HG03460 (cell line): ENCODE results near the gene PCDHB5.
"Not testable (repeated sequence)": the region's sequence is repeated elsewhere in the genome, so short reads cannot be mapped to it uniquely, and the experiment has no call there.

ENCODE experiments used
- ATAC-seq: cut with Tn5 transposase; IDR thresholded peaks from one replicate; pipeline ENCODE4 v1.9.1; 2021; ENCODE audit not compliant: unreplicated experiment

PCDHB5 gene

GRCh38 chr5:141135030-141135717, at the start of gene PCDHB5:
Gene PCDHB5, plus strand, starts transcription at chr5:141135206. Its CDS starts 229 bp downstream, at chr5:141135435.
- ATAC-seq = no peak

DNA sequence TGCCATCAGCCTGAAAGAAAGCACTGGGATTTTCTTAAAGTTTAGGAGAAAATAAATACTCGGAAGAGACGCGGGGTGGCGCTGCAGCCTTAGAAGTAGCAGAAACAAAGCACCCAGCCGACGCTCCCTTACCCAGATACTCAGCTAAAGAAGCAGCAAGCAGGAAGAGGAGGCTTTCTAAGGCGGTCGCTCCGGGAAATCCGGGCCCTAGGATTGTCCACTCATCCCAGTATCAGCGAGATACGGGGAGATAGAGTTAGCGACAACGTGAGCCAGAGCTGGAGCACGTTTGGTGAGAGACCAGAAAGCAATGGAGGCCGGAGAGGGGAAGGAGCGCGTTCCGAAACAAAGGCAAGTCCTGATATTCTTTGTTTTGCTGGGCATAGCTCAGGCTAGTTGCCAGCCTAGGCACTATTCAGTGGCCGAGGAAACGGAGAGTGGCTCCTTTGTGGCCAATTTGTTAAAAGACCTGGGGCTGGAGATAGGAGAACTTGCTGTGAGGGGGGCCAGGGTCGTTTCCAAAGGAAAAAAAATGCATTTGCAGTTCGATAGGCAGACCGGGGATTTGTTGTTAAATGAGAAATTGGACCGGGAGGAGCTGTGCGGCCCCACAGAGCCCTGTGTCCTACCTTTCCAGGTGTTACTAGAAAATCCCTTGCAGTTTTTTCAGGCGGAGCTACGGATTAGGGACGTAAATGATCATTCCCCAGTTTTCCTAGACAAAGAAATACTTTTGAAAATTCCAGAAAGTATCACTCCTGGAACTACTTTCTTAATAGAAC, 40.3 kb upstream of the PCDHB5 start, which contains the start of gene PCDHB2:
TSS of gene PCDHB2 (plus strand) at position 135 of the 782 bp plus-strand sequence. CDS start at position 311, 176 bp downstream.
- no peak for ATAC-seq

DNA sequence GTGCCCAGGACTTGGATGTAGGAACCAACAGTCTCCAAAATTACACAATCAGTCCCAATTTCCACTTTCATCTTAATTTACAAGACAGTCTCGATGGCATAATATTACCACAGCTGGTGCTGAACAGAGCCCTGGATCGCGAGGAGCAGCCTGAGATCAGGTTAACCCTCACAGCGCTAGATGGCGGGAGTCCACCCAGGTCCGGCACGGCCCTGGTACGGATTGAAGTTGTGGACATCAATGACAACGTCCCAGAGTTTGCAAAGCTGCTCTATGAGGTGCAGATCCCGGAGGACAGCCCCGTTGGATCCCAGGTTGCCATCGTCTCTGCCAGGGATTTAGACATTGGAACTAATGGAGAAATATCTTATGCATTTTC, 39.8 kb upstream of the PCDHB5 start:
- ATAC-seq = no peak

DNA sequence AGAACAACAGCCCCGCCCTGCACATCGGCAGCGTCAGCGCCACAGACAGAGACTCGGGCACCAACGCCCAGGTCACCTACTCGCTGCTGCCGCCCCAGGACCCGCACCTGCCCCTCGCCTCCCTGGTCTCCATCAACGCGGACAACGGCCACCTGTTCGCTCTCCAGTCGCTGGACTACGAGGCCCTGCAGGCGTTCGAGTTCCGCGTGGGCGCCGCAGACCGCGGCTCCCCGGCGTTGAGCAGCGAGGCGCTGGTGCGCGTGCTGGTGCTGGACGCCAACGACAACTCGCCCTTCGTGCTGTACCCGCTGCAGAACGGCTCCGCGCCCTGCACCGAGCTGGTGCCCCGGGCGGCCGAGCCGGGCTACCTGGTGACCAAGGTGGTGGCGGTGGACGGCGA, 38.8 kb upstream of the PCDHB5 start:
- not testable (repeated sequence) for ATAC-seq

DNA sequence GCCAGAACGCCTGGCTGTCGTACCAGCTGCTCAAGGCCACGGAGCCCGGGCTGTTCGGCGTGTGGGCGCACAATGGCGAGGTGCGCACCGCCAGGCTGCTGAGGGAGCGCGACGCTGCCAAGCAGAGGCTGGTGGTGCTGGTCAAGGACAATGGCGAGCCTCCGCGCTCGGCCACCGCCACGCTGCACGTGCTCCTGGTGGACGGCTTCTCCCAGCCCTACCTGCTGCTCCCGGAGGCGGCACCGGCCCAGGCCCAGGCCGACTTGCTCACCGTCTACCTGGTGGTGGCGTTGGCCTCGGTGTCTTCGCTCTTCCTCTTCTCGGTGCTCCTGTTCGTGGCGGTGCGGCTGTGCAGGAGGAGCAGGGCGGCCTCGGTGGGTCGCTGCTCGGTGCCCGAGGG, 38.4 kb upstream of the PCDHB5 start:
- ATAC-seq = not testable (repeated sequence)

GRCh38 chr5:141100243-141100805, 34.7 kb upstream of the PCDHB5 start, which contains the start of gene PCDHB3:
Gene PCDHB3, plus strand, starts transcription at chr5:141100473. Its CDS starts 177 bp downstream, at chr5:141100650.
- ATAC-seq = no peak

DNA sequence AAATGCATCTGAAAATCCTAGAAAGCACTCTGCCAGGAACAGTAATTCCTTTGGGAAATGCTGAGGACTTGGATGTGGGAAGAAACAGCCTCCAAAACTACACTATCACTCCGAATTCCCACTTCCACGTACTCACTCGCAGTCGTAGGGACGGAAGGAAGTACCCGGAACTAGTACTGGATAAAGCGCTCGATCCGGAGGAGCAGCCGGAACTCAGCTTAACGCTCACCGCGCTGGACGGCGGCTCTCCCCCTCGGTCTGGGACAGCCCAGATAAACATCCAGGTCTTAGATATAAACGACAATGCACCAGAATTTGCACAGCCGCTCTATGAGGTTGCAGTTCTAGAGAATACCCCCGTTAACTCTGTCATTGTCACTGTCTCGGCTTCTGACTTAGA, 33.9 kb upstream of the PCDHB5 start:
- no peak for ATAC-seq

DNA sequence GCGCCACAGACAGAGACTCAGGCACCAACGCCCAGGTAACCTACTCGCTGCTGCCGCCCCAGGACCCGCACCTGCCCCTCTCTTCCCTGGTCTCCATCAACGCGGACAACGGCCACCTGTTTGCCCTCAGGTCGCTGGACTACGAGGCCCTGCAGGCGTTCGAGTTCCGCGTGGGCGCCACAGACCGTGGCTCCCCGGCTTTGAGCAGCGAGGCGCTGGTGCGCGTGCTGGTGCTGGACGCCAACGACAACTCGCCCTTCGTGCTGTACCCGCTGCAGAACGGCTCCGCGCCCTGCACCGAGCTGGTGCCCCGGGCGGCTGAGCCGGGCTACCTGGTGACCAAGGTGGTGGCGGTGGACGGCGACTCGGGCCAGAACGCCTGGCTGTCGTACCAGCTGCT, 32.9 kb upstream of the PCDHB5 start:
- ATAC-seq = not testable (repeated sequence)

DNA sequence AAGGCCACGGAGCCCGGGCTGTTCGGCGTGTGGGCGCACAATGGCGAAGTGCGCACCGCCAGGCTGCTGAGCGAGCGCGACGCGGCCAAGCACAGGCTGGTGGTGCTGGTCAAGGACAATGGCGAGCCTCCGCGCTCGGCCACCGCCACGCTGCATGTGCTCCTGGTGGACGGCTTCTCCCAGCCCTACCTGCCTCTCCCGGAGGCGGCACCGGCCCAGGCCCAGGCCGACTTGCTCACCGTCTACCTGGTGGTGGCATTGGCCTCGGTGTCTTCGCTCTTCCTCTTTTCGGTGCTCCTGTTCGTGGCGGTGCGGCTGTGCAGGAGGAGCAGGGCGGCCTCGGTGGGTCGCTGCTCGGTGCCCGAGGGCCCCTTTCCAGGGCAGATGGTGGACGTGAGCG, 32.5 kb upstream of the PCDHB5 start:
- ATAC-seq = not testable (repeated sequence)

GRCh38 chr5:141105350-141105749, 29.7 kb upstream of the PCDHB5 start:
- no peak for ATAC-seq

- no peak for ATAC-seq
These were observed 15.8 kb upstream of the PCDHB5 start for GRCh38 chr5:141119250-141119649.

DNA sequence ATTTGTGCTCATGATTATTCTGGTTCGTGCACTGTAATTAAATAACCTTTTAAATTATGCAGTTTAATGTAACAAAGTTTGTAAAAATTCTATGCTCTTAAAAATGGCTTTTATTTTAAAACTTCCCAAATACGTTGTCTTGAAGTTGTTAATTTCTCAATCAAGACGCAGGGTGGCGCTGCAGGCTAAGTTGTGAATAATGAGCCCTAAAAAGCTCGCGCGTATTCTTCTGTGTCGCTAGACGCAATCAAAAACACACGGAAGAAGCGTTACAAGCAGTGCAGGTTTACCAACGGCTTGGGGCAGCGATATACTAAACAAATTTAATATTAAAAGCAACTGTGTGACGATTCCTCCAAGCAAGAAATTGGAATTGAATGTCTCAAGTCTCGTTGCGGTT, 13.4 kb upstream of the PCDHB5 start, which contains the start of gene PCDHB4:
TSS of gene PCDHB4 (plus strand) at position 256 of the 400 bp plus-strand sequence. CDS start 181 bp downstream, outside the sequence.
- ATAC-seq = no peak

DNA sequence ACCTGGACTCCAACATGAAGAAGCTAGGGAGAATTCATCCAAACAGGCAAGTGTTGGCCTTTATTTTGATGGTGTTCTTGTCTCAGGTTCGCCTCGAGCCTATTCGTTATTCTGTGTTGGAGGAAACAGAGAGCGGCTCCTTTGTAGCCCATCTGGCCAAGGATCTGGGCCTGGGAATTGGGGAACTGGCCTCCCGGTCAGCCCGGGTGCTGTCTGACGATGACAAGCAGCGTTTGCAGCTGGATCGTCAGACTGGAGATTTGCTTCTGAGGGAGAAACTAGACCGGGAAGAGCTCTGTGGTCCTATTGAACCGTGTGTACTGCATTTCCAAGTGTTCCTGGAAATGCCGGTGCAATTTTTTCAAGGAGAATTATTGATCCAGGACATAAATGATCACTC, 13.0 kb upstream of the PCDHB5 start:
- ATAC-seq = no peak

DNA sequence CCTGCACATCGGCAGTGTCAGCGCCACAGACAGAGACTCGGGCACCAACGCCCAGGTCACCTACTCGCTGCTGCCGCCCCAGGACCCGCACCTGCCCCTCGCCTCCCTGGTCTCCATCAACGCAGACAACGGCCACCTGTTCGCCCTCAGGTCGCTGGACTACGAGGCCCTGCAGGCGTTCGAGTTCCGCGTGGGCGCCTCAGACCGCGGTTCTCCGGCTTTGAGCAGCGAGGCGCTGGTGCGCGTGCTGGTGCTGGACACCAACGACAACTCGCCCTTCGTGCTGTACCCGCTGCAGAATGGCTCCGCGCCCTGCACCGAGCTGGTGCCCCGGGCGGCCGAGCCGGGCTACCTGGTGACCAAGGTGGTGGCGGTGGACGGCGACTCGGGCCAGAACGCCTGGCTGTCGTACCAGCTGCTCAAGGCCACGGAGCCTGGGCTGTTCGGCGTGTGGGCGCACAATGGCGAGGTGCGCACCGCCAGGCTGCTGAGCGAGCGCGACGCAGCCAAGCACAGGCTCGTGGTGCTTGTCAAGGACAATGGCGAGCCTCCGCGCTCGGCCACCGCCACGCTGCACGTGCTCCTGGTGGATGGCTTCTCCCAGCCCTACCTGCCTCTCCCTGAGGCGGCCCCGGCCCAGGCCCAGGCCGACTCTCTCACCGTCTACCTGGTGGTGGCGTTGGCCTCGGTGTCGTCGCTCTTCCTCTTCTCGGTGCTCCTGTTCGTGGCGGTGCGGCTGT, 11.4 kb upstream of the PCDHB5 start:
- not testable (repeated sequence) for ATAC-seq

DNA sequence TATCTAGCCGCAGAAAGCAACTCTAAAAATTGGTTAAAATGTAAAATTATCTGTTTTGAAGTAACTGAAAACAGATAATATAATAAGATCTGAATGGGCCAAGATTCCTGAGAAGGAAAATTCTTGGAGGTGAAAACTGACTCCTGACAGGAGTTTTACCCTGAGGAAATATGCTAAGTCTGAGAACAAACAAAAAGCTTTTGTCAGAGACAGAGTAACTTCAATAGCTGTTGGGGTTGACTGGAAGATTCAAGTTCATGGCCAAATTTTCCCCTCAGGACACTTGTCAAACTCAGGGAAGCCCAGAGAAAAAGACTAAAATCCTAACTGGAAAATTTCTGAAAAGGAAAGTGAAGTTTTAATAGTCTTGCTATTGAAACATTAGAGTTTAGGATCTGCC, 7.7 kb upstream of the PCDHB5 start:
- ATAC-seq = no peak

DNA sequence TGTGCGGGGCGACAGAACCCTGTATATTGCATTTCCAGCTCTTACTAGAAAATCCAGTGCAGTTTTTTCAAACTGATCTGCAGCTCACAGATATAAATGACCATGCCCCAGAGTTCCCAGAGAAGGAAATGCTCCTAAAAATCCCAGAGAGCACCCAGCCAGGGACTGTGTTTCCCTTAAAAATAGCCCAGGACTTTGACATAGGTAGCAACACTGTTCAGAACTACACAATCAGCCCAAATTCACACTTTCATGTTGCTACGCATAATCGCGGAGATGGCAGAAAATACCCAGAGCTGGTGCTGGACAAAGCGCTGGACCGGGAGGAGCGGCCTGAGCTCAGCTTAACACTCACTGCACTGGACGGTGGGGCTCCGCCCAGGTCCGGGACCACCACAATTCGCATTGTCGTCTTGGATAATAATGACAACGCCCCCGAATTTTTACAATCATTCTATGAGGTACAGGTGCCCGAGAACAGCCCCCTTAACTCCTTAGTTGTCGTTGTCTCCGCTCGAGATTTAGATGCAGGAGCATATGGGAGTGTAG, 786 bp downstream of the PCDHB5 start:
- ATAC-seq = no peak

DNA sequence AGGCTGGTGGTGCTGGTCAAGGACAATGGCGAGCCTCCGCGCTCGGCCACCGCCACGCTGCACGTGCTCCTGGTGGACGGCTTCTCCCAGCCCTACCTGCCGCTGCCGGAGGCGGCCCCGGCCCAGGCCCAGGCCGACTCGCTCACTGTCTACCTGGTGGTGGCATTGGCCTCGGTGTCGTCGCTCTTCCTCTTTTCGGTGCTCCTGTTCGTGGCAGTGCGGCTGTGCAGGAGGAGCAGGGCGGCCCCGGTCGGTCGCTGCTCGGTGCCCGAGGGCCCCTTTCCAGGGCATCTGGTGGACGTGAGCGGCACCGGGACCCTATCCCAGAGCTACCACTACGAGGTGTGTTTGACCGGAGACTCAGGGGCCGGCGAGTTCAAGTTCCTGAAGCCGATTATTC, 2.3 kb downstream of the PCDHB5 start:
- not testable (repeated sequence) for ATAC-seq

- ATAC-seq = no peak
These were observed 14.8 kb downstream of the PCDHB5 start, which contains the start of gene PCDHB6 for GRCh38 chr5:141149812-141150211. Gene PCDHB6, plus strand, starts transcription at chr5:141150057. Its CDS starts 201 bp downstream, at chr5:141150258.

GRCh38 chr5:141150224-141150992, 15.4 kb downstream of the PCDHB5 start:
- ATAC-seq = no peak

DNA sequence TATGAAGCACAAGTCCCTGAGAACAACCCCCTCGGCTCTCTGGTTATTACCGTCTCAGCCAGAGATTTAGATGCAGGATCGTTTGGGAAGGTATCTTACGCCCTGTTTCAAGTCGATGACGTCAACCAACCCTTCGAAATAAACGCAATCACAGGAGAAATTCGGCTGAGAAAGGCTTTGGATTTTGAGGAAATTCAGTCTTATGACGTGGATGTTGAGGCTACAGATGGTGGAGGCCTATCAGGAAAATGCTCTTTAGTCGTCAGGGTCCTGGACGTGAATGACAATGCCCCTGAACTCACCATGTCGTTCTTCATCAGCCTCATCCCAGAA, 16.0 kb downstream of the PCDHB5 start:
- ATAC-seq = no peak
